IMR-90 (cell line): ENCODE data around the gene EXOC6B.

Source experiments
- BHLHE40 ChIP-seq: fragments of 150-350 bp; IDR thresholded peaks from 2 replicates; pipeline ENCODE4 v1.6.1; 2016; ENCODE audit warnings: mild to moderate bottlenecking, low read depth, low read length
- MXI1 ChIP-seq: IDR thresholded peaks from 2 replicates; pipeline ENCODE4 v1.6.1; 2012; ENCODE audit warnings: low read depth, mild to moderate bottlenecking, low read length, moderate library complexity, borderline replicate concordance
- POLR2A ChIP-seq: IDR thresholded peaks from 2 replicates; pipeline ENCODE4 v1.6.1; 2012; ENCODE audit warnings: mild to moderate bottlenecking, low read depth, low read length
- RAD21 ChIP-seq: IDR thresholded peaks from 2 replicates; pipeline ENCODE4 v1.6.1; 2012; ENCODE audit warnings: low read length, improper control_type of control experiment
- RFX5 ChIP-seq: IDR thresholded peaks from 2 replicates; pipeline ENCODE4 v1.8.0; 2012; ENCODE audit warnings: low read depth, mild to moderate bottlenecking, low read length, moderate library complexity
- SMC3 ChIP-seq: fragments of 150-350 bp; IDR thresholded peaks from 2 replicates; pipeline ENCODE4 v1.6.1; 2016; ENCODE audit warnings: low read depth, mild to moderate bottlenecking, antibody characterized with exemption, low read length, moderate library complexity
- TF ChIP-seq, protein P1 (sequence below): conservative IDR thresholded peaks from 2 replicates; pipeline ENCODE4 v1.5.1; 2012; ENCODE audit warnings: mild to moderate bottlenecking, low read depth, low read length, improper control_type of control experiment
- TF ChIP-seq, protein P2 (sequence below): fragments of 150-350 bp; IDR thresholded peaks from 2 replicates; pipeline ENCODE4 v1.6.1; 2017; ENCODE audit warnings: mild to moderate bottlenecking, antibody characterized with exemption, low read length, low read depth

DNA sequence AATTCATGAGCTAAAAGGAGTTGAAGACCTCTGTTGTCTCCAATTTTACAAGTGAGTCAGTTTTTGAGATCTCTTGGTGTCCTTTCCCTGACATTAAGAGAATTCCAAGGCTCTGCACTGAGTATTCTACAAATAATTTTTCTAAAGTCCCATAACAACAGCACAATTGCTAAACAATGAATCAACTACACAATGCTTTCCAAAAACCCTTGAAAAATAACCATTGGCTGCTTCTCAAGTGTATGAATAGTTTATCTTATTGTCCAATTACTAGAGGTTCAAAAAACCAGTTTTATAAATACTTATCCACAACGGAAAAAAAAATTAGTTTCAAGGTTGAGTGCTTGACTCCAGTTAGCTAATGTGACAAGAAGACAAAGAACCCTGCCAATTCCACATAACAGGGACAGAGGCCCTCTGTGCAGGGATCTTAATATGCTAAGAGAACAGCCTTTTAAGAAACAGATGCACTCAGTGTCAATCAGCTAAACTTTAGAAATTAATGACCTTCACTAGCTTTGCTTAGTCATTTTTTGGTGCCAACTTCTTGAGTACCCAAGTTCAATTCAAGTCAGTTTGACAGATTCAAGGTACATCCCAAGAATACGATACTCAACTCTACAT is 411.6 kb downstream of the EXOC6B start:
- TF ChIP-seq RFX5 (no peak), SMC3 (no peak), RAD21 (no peak), BHLHE40 (no peak), POLR2A (no peak), MXI1 (no peak)
- TF ChIP-seq, protein P1, sequence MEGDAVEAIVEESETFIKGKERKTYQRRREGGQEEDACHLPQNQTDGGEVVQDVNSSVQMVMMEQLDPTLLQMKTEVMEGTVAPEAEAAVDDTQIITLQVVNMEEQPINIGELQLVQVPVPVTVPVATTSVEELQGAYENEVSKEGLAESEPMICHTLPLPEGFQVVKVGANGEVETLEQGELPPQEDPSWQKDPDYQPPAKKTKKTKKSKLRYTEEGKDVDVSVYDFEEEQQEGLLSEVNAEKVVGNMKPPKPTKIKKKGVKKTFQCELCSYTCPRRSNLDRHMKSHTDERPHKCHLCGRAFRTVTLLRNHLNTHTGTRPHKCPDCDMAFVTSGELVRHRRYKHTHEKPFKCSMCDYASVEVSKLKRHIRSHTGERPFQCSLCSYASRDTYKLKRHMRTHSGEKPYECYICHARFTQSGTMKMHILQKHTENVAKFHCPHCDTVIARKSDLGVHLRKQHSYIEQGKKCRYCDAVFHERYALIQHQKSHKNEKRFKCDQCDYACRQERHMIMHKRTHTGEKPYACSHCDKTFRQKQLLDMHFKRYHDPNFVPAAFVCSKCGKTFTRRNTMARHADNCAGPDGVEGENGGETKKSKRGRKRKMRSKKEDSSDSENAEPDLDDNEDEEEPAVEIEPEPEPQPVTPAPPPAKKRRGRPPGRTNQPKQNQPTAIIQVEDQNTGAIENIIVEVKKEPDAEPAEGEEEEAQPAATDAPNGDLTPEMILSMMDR, result no peak
- TF ChIP-seq, protein P2, sequence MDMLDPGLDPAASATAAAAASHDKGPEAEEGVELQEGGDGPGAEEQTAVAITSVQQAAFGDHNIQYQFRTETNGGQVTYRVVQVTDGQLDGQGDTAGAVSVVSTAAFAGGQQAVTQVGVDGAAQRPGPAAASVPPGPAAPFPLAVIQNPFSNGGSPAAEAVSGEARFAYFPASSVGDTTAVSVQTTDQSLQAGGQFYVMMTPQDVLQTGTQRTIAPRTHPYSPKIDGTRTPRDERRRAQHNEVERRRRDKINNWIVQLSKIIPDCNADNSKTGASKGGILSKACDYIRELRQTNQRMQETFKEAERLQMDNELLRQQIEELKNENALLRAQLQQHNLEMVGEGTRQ, result no peak
